NCI-H446 (cell line): ENCODE data around the gene CRADD.
A peak's percentile ranks its signal among the peaks of the same experiment; 100 is the strongest.
"Not testable (repeated sequence)": the region's sequence is repeated elsewhere in the genome, so short reads cannot be mapped to it uniquely, and the experiment has no call there.

Source experiments
- DNase-seq, 2 experiments: peaks; one replicate each; lab custom pipeline; 2025; lab: John Stamatoyannopoulos, UW

The CRADD gene

GRCh38 chr12:93784339-93785086 lies 107.3 kb downstream of the CRADD start:
- DNase-seq: peak; percentile 33 to 56

GRCh38 chr12:93785249-93786010 lies 108.3 kb downstream of the CRADD start:
- peak in 1 of 2 experiments; percentile 32 for DNase-seq

GRCh38 chr12:93786656-93787397 lies 109.7 kb downstream of the CRADD start:
- DNase-seq: no peak

GRCh38 chr12:93788853-93789252 lies 111.7 kb downstream of the CRADD start:
- DNase-seq: no peak

GRCh38 chr12:93789767-93790166 lies 112.6 kb downstream of the CRADD start:
- DNase-seq: no peak

GRCh38 chr12:93790472-93791152 lies 113.4 kb downstream of the CRADD start:
- DNase-seq: no peak

- DNase-seq: no peak
Measured at GRCh38 chr12:93793007-93793406, 115.8 kb downstream of the CRADD start.

- DNase-seq: no peak
Measured at GRCh38 chr12:93793983-93794382, 116.8 kb downstream of the CRADD start.

GRCh38 chr12:93794738-93795137 lies 117.6 kb downstream of the CRADD start:
- no peak for DNase-seq

GRCh38 chr12:93795352-93795751 lies 118.2 kb downstream of the CRADD start:
- no peak for DNase-seq

GRCh38 chr12:93796729-93797128 lies 119.6 kb downstream of the CRADD start:
- DNase-seq: no peak

GRCh38 chr12:93798279-93799151 lies 121.3 kb downstream of the CRADD start:
- DNase-seq: no peak

GRCh38 chr12:93801666-93802065 lies 124.5 kb downstream of the CRADD start:
- DNase-seq: not testable (repeated sequence)

GRCh38 chr12:93802293-93802692 lies 125.1 kb downstream of the CRADD start:
- no peak for DNase-seq

GRCh38 chr12:93802698-93803423 lies 125.7 kb downstream of the CRADD start:
- DNase-seq: peak; percentile 34 to 56

GRCh38 chr12:93803424-93803807 lies 126.2 kb downstream of the CRADD start:
- DNase-seq: peak; percentile 54 to 86

- no peak for DNase-seq
Measured at GRCh38 chr12:93804392-93805179, 127.4 kb downstream of the CRADD start.

GRCh38 chr12:93805736-93806141 lies 128.6 kb downstream of the CRADD start:
- no peak for DNase-seq

GRCh38 chr12:93807354-93807753 lies 130.2 kb downstream of the CRADD start:
- no peak for DNase-seq
